Mesenchymal stem cell (in vitro differentiated cells and primary cell): ENCODE results near the gene MATCAP1.
A peak's percentile ranks its signal among the peaks of the same experiment; 100 is the strongest.

Source experiments
- DNase-seq: peaks from one replicate; pipeline ENCODE4 v3.0.0-alpha.2; 2013
- H2AFZ ChIP-seq: one replicate; pipeline ENCODE4 v1.6.1; 2013; ENCODE audit warnings: low read depth, mild to moderate bottlenecking, control low read depth, inconsistent platforms, low read length, moderate library complexity
- H2AK5ac ChIP-seq: 2 replicates; pipeline ENCODE4 v1.6.1; 2013; ENCODE audit warnings: low read length, moderate library complexity, mild to moderate bottlenecking, inconsistent platforms; ENCODE audit not compliant: severe bottlenecking
- H2BK120ac ChIP-seq: one replicate; pipeline ENCODE4 v1.6.1; 2013; ENCODE audit warnings: low read depth, mild to moderate bottlenecking, inconsistent platforms, low read length, moderate library complexity
- H2BK12ac ChIP-seq, 2 experiments: one replicate each; pipeline ENCODE4 v1.6.1; 2013; ENCODE audit warnings: inconsistent platforms in 2 of 2, low read length in 2 of 2, mild to moderate bottlenecking in 2 of 2, moderate library complexity in 2 of 2, control low read depth in 1 of 2
- H2BK15ac ChIP-seq: one replicate; pipeline ENCODE4 v1.6.1; 2013; ENCODE audit warnings: mild to moderate bottlenecking, low read depth, inconsistent platforms; ENCODE audit not compliant: poor library complexity, severe bottlenecking
- H2BK5ac ChIP-seq: 2 replicates; pipeline ENCODE4 v1.6.1; 2013; ENCODE audit warnings: low read depth, mild to moderate bottlenecking, low read length, control low read depth, inconsistent platforms; ENCODE audit not compliant: poor library complexity, severe bottlenecking
- H3K14ac ChIP-seq, 2 experiments: one replicate each; pipeline ENCODE4 v1.6.1; 2013; ENCODE audit warnings: inconsistent platforms in 2 of 2, low read length in 2 of 2, control low read depth in 1 of 2, mild to moderate bottlenecking in 1 of 2, moderate library complexity in 1 of 2
- H3K18ac ChIP-seq, 2 experiments: one replicate each; pipeline ENCODE4 v1.6.1; 2013; ENCODE audit warnings: inconsistent platforms in 2 of 2, low read length in 2 of 2, control low read depth in 1 of 2, low read depth in 1 of 2, mild to moderate bottlenecking in 1 of 2
- H3K23ac ChIP-seq, 2 experiments: one replicate each; pipeline ENCODE4 v1.6.1; 2013; ENCODE audit warnings: inconsistent platforms in 2 of 2, low read length in 2 of 2, mild to moderate bottlenecking in 2 of 2, moderate library complexity in 2 of 2, control low read depth in 1 of 2
- H3K27ac ChIP-seq: 2 replicates; pipeline ENCODE4 v1.5.1; 2013; ENCODE audit warnings: mild to moderate bottlenecking, moderate library complexity, low read length, control low read depth, inconsistent platforms; ENCODE audit not compliant: poor library complexity, severe bottlenecking
- H3K27me3 ChIP-seq, 2 experiments: 2 replicates each; pipeline versions ENCODE4 v1.6.1 to v1.7.0; 2013; ENCODE audit warnings: low read length in 2 of 2, mild to moderate bottlenecking in 2 of 2, moderate library complexity in 2 of 2, control low read depth in 1 of 2, inconsistent platforms in 1 of 2; ENCODE audit not compliant: control insufficient read depth in 1 of 2, insufficient read depth in 1 of 2
- H3K36me3 ChIP-seq, 2 experiments: 2 replicates each; pipeline versions ENCODE4 v1.6.1 to v1.7.0; 2013; ENCODE audit warnings: low read length in 2 of 2, control low read depth in 1 of 2, inconsistent platforms in 1 of 2, low read depth in 1 of 2, mild to moderate bottlenecking in 1 of 2; ENCODE audit not compliant: insufficient read depth in 2 of 2, control insufficient read depth in 1 of 2
- H3K4ac ChIP-seq, 2 experiments: one replicate each; pipeline ENCODE4 v1.6.1; 2013; ENCODE audit warnings: inconsistent platforms in 2 of 2, low read length in 2 of 2, mild to moderate bottlenecking in 2 of 2, moderate library complexity in 2 of 2, control low read depth in 1 of 2, low read depth in 1 of 2
- H3K4me1 ChIP-seq: 2 replicates; pipeline ENCODE4 v1.6.1; 2013; ENCODE audit warnings: low read depth, low read length, control low read depth; ENCODE audit not compliant: control insufficient read depth, insufficient read depth
- H3K4me2 ChIP-seq: 2 replicates; pipeline ENCODE4 v1.6.1; 2013; ENCODE audit warnings: low read length, mild to moderate bottlenecking, inconsistent platforms; ENCODE audit not compliant: poor library complexity, severe bottlenecking
- H3K4me3 ChIP-seq, 2 experiments: 2 replicates each; pipeline versions ENCODE4 v1.5.1 to v1.7.0; 2013; ENCODE audit warnings: low read length in 2 of 2, mild to moderate bottlenecking in 2 of 2, control low read depth in 1 of 2, low read depth in 1 of 2; ENCODE audit not compliant: insufficient read depth in 1 of 2
- H3K79me1 ChIP-seq: replicated peaks from 2 replicates; pipeline ENCODE4 v1.6.1; 2013; ENCODE audit warnings: mild to moderate bottlenecking, control low read depth, low read length, inconsistent platforms; ENCODE audit not compliant: poor library complexity, severe bottlenecking
- H3K9ac ChIP-seq: 2 replicates; pipeline ENCODE4 v1.7.0; 2013; ENCODE audit warnings: mild to moderate bottlenecking, low read length, moderate library complexity
- H3K9me3 ChIP-seq: 2 replicates; pipeline ENCODE4 v1.7.0; 2013; ENCODE audit warnings: mild to moderate bottlenecking, low read length; ENCODE audit not compliant: control insufficient read depth
- H4K8ac ChIP-seq: one replicate; pipeline ENCODE4 v1.6.1; 2013; ENCODE audit warnings: inconsistent platforms, mild to moderate bottlenecking, low read length, moderate library complexity
- H4K91ac ChIP-seq: one replicate; pipeline ENCODE4 v1.6.1; 2013; ENCODE audit warnings: mild to moderate bottlenecking, low read length, inconsistent platforms
- WGBS: methylation state at CpG from one replicate; pipeline ENCODE4 v1.1.7; 2013; ENCODE audit warnings: mixed read lengths; 5-methylcytosine and 5-hydroxymethylcytosine counted together

Gene MATCAP1

DNA sequence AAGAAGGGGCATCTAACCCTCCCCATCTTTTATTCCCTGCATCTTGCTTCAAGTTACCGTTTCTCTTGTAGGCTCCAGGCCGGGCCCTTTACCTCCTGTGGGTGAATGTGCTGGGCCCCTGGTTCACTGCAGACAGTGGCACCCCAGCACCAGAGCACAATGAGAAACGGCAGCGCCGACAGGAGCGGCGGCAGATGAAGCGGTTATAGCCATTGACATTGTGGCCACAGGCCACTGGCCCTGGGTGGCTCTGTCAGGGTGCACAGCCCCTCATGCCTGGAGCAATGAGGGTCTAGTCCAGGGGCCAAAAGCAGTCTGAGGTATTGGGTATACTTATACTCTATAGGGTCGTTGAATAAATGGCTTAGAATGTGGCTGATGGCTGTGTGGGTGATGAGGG is 45.1 kb upstream of the MATCAP1 start:
- Histone ChIP-seq H3K4me3 (no peak overlapping the region), H3K27me3 (no peaks in the 10 kb centered on the region), H3K23ac (no peak overlapping the region), H2AK5ac (no peak overlapping the region), H3K9ac (no peak overlapping the region), H4K91ac (no peak overlapping the region), H3K9me3 (no peaks in the 10 kb centered on the region), H3K27ac (no peak overlapping the region), H4K8ac (no peak overlapping the region), H3K18ac (no peak overlapping the region), H3K4ac (no peak overlapping the region), H2BK5ac (no peak overlapping the region), H2BK120ac (no peak overlapping the region), H2BK12ac (no peak overlapping the region), H3K4me1 (peaks cover 19% of the 10 kb centered on the region), H3K4me2 (no peak overlapping the region), H2BK15ac (no peak overlapping the region), H3K79me1 (peaks cover 32% of the 10 kb centered on the region), H2AFZ (no peak overlapping the region), H3K14ac (no peak overlapping the region), H3K36me3 (peaks cover 59 to 62% of the 10 kb centered on the region in 2 experiments)
- DNase-seq: no peak
- 98% methylated on average over 9 of the region's 9 CpGs for WGBS

GRCh38 chr16:67228034-67228785 is 44.4 kb upstream of the MATCAP1 start:
- Histone ChIP-seq H2BK5ac (no peak overlapping the region), H2AFZ (no peak overlapping the region), H3K9ac (peak overlapping the region; percentile 98), H3K14ac (no peak overlapping the region), H3K23ac (no peak overlapping the region), H2BK12ac (no peak overlapping the region), H3K4me2 (peak overlapping the region; percentile 79), H3K4me3 (peak overlapping the region in 1 of 2 experiments; percentile 92), H3K4me1 (peaks cover 19% of the 10 kb centered on the region), H3K18ac (no peak overlapping the region), H2BK120ac (no peak overlapping the region), H3K27me3 (no peaks in the 10 kb centered on the region), H4K8ac (peak overlapping the region; percentile 38), H3K27ac (no peak overlapping the region), H3K79me1 (peaks cover 32% of the 10 kb centered on the region), H3K4ac (no peak overlapping the region), H3K9me3 (no peaks in the 10 kb centered on the region), H2BK15ac (no peak overlapping the region), H2AK5ac (no peak overlapping the region), H3K36me3 (peaks cover 52 to 63% of the 10 kb centered on the region in 2 experiments), H4K91ac (no peak overlapping the region)
- DNase-seq: no peak
- WGBS: 94% methylated on average over 9 of the region's 9 CpGs

GRCh38 chr16:67227567-67227921 is 43.8 kb upstream of the MATCAP1 start:
- H3K36me3 ChIP-seq: peaks cover 47 to 64% of the 10 kb centered on the region in 2 experiments
- no peak overlapping the region for H3K18ac ChIP-seq
- H4K91ac ChIP-seq: no peak overlapping the region

DNA sequence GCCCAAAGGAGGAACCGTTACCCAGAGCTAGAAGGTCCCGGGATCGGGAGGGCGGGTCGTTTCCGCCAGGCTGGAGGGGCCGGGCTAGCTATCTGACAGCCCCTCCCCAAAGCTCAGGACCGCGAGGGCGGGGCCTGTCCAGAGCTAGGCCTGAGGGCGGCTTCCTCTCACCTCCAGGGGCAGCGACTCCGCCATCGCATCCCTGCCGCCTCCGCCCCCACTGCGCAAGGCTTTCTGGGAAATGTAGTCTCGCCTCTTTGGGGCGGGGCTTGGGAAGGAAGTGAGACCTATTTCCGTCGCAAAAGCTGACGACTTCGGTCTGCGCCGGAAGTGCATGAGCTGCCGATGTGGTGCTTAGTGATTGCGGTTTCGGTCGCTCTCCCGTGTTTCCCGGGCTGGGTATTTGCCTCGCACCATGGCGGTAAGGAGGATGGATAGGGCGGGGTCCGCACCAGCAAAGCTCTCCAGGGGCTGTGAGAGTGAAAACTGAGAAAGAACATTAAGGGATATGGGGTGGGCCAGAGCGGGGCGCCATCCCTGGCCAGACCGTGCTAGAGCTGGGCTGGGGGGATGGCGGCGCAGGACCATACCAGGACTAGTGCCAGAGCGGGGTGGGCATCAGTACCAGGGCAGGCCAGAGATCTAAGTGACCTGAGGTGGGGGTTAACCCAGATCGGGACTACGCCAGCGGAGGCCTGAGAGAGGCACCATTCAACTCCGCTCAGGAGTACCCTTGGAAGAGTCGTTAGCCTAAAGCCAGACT is 43.2 kb upstream of the MATCAP1 start, which contains the start of gene TMEM208:
TSS of gene TMEM208 (plus strand) at position 327 of the 763 bp plus-strand sequence. CDS start at position 416, 89 bp downstream.
- DNase-seq: peak; percentile 99
- Histone ChIP-seq H3K36me3 (peaks cover 43 to 61% of the 10 kb centered on the region in 2 experiments), H3K4me3 (peak within 1 kb of the TSS; percentile 80 to 92), H3K27me3 (no peaks in the 10 kb centered on the region), H2BK5ac (no peak within 1 kb of the TSS), H3K79me1 (peaks cover 29% of the 10 kb centered on the region), H2AFZ (peak within 1 kb of the TSS; percentile 44), H2BK12ac (no peak within 1 kb of the TSS), H3K9ac (peak within 1 kb of the TSS; percentile 98), H2BK120ac (no peak within 1 kb of the TSS), H2AK5ac (peak within 1 kb of the TSS; percentile 29), H3K18ac (peak within 1 kb of the TSS; percentile 41 to 92), H4K8ac (peak within 1 kb of the TSS; percentile 40), H3K4ac (peak within 1 kb of the TSS; percentile 36 to 92), H2BK15ac (no peak within 1 kb of the TSS), H3K23ac (no peak within 1 kb of the TSS), H3K14ac (peak within 1 kb of the TSS in 1 of 2 experiments; percentile 74), H3K4me2 (peak within 1 kb of the TSS; percentile 79), H4K91ac (peak within 1 kb of the TSS; percentile 53), H3K4me1 (peaks cover 18% of the 10 kb centered on the region), H3K9me3 (no peaks in the 10 kb centered on the region), H3K27ac (peak within 1 kb of the TSS; percentile 16)
- 3% methylated on average over 46 of the region's 46 CpGs for WGBS

More at GRCh38 chr16:67227567-67227921, 43.8 kb upstream of the MATCAP1 start:
- no peak overlapping the region for H3K23ac ChIP-seq
- H2BK15ac ChIP-seq: no peak overlapping the region
- H4K8ac ChIP-seq: peak overlapping the region; percentile 40
- WGBS: 25% methylated on average over 12 of the region's 12 CpGs
- peak overlapping the region; percentile 79 for H3K4me2 ChIP-seq
- H2BK12ac ChIP-seq: no peak overlapping the region
- no peak overlapping the region for H2AFZ ChIP-seq
- H3K14ac ChIP-seq: no peak overlapping the region
- peak overlapping the region; percentile 36 to 92 for H3K4ac ChIP-seq
- H3K9ac ChIP-seq: peak overlapping the region; percentile 98
- no peak overlapping the region for H2BK5ac ChIP-seq
- H3K79me1 ChIP-seq: peaks cover 31% of the 10 kb centered on the region
- no peak for DNase-seq
- no peak overlapping the region for H2BK120ac ChIP-seq
- H3K27me3 ChIP-seq: no peaks in the 10 kb centered on the region
- no peaks in the 10 kb centered on the region for H3K9me3 ChIP-seq
- peak overlapping the region; percentile 80 to 92 for H3K4me3 ChIP-seq
- peaks cover 19% of the 10 kb centered on the region for H3K4me1 ChIP-seq
- H3K27ac ChIP-seq: no peak overlapping the region
- H2AK5ac ChIP-seq: peak overlapping the region; percentile 29
